ENCODE data around the gene APOBEC3B.

Gene APOBEC3B

DNA sequence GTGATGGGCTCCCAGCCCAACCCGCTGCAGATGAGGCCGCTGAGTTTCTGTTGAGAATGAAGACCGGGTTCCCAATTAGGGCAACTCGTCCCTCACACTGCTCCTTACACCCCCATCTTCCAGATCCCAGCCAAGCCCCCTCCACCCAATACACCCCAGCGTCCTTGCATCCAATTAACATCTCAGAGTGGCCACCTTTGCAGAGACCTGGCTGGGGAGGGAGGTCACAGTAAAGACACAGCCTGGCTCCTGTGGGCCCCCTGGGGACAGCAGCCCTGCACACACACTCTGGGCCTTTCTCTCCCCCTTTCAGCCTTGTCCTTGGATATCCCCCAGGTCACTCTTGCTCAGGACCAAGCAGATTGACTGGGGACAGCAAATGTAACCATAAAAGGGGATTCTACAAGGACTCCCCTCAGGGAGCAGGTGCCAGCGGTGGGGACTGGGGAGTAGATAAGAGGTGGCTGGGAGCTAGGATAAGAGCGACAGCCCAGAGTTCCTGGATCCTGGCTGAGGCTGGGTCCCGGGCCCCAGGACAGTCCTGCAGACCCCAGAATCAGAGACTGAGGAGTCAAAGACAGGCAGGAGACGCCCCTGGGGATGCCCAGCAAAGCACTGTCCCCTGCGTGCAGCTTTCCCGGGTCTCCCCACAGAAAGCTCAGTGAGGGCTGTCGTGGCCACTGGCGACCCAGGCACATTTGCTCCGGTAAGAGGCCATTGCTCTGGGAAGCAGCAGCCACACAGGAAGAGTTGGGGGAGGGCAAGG lies 16.4 kb upstream of the APOBEC3B start:
- Histone ChIP-seq H3K4me1 (ENCODE audit: control insufficient read depth in 2 of 2, insufficient read depth in 2 of 2, low read length in 2 of 2) (peaks cover 0 to 23% of the 10 kb centered on the region in 2 donors), H3K4me3 (ENCODE audit: low read length in 2 of 2) (no peak overlapping the region), H3K9ac (ENCODE audit: low read depth in 1 of 2, low read length in 2 of 2) (no peak overlapping the region), H3K9me3 (ENCODE audit: control insufficient read depth in 2 of 2, low read length in 2 of 2) (no peaks in the 10 kb centered on the region), H3K27me3 (ENCODE audit: control insufficient read depth in 2 of 2, insufficient read depth in 2 of 2, low read length in 2 of 2) (no peaks in the 10 kb centered on the region), H3K36me3 (ENCODE audit: control insufficient read depth in 2 of 2, insufficient read depth in 2 of 2, low read length in 2 of 2) (no peaks in the 10 kb centered on the region), H3K27ac (ENCODE audit: low read depth in 2 of 2, low read length in 2 of 2) (no peak overlapping the region)

DNA sequence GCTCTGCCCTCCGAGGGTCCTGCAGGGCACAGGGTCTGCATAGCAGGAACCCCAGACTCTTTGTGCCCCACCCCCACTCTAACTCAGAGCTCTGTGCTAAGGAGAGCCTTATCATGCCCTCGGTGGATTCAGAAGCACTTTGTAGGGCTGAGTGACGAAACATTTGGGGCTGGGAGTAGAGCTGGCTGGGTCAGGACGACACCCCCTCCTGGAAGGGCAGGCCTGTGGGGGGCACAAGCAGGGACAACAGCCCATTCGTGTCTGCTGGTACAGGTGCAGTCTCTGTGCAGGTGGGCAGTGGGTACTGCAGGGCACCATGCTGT lies 15.8 kb upstream of the APOBEC3B start:
- peaks cover 0 to 23% of the 10 kb centered on the region in 2 donors for H3K4me1 ChIP-seq (ENCODE audit: control insufficient read depth in 2 of 2, insufficient read depth in 2 of 2, low read length in 2 of 2)
- H3K27me3 ChIP-seq (ENCODE audit: control insufficient read depth in 2 of 2, insufficient read depth in 2 of 2, low read length in 2 of 2), result no peaks in the 10 kb centered on the region
- H3K4me3 ChIP-seq (ENCODE audit: low read length in 2 of 2), result no peak overlapping the region
- H3K9ac ChIP-seq (ENCODE audit: low read depth in 1 of 2, low read length in 2 of 2), result no peak overlapping the region
- H3K9me3 ChIP-seq (ENCODE audit: control insufficient read depth in 2 of 2, low read length in 2 of 2), result no peaks in the 10 kb centered on the region
- H3K36me3 ChIP-seq (ENCODE audit: control insufficient read depth in 2 of 2, insufficient read depth in 2 of 2, low read length in 2 of 2), result no peaks in the 10 kb centered on the region
- H3K27ac ChIP-seq (ENCODE audit: low read depth in 2 of 2, low read length in 2 of 2), result no peak overlapping the region

DNA sequence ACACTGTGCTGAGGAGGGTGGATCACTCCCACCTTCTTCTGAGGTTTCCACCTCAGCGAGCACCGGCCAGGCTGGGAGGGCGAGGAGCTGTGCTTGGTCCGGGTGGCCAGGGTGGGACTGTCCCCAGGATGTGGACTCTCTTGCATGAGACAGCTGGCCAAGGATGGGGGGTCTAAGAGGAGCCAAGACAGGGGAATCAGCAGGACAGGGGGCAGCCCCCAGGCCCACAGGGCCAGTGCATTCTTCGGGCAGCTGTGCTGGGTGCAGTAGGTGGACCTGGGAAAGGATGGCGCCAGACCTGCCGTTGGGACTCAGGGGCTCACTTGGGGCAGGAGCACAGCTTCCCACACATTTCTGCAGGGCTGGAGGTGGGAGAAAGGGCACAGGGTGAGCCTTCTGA lies 15.2 kb upstream of the APOBEC3B start:
- Histone ChIP-seq H3K27me3 (ENCODE audit: control insufficient read depth in 2 of 2, insufficient read depth in 2 of 2, low read length in 2 of 2) (no peaks in the 10 kb centered on the region), H3K4me3 (ENCODE audit: low read length in 2 of 2) (no peak overlapping the region), H3K36me3 (ENCODE audit: control insufficient read depth in 2 of 2, insufficient read depth in 2 of 2, low read length in 2 of 2) (no peaks in the 10 kb centered on the region), H3K4me1 (ENCODE audit: control insufficient read depth in 2 of 2, insufficient read depth in 2 of 2, low read length in 2 of 2) (peaks cover 0 to 23% of the 10 kb centered on the region in 2 donors), H3K9me3 (ENCODE audit: control insufficient read depth in 2 of 2, low read length in 2 of 2) (no peaks in the 10 kb centered on the region), H3K9ac (ENCODE audit: low read depth in 1 of 2, low read length in 2 of 2) (no peak overlapping the region), H3K27ac (ENCODE audit: low read depth in 2 of 2, low read length in 2 of 2) (no peak overlapping the region)

DNA sequence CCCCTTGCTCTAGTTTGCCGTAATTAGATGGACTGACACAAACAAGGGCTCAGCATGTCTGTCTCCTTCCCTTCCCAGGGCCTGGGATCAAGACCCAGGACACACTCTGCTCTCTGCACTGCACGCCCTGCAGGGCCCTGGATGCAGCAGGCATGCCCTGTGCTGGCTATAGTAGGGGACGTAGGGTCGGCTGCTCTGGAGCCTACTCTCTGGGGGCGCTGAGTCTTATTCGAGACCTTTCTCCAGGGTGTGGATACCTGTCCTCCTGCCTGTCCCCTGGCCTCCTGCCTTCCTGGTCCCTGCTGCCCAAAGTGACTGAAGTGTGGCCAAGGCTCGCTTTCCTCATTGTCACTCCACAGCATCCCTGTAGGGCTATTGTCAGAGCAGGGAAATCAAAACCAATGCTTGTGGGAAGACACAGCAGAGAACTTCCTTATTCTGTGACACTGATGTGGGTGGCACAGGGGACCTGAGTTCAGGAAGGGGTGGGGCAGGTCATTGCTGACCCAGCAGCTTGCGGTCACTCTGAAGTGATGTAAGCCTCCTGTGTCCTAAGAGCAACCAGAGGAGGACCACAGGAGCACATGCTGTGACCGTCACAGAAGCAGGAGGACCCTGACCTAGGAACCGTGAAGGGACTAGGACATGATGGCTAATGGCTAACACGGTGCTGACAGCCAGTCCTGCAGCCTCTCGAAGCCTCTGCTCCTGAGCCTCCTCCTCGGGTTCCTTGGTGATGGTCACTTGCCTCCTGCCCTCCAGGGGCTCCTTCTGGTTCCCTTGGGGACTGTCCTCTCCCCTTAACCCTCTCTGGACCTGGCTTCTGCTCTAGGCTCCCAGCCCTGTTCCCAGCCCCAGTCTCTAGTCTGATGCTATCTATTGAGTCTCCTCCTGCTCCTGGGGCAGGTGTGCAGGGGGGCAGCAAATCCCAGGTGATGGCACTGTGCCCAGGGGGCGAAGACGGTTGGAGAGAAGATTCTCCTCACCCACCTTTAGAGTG lies 14.4 kb upstream of the APOBEC3B start:
- no peaks in the 10 kb centered on the region for H3K36me3 ChIP-seq (ENCODE audit: control insufficient read depth in 2 of 2, insufficient read depth in 2 of 2, low read length in 2 of 2)
- H3K27me3 ChIP-seq (ENCODE audit: control insufficient read depth in 2 of 2, insufficient read depth in 2 of 2, low read length in 2 of 2), result no peaks in the 10 kb centered on the region
- no peak overlapping the region for H3K4me3 ChIP-seq (ENCODE audit: low read length in 2 of 2)
- peaks cover 0 to 23% of the 10 kb centered on the region in 2 donors for H3K4me1 ChIP-seq (ENCODE audit: control insufficient read depth in 2 of 2, insufficient read depth in 2 of 2, low read length in 2 of 2)
- no peaks in the 10 kb centered on the region for H3K9me3 ChIP-seq (ENCODE audit: control insufficient read depth in 2 of 2, low read length in 2 of 2)
- no peak overlapping the region for H3K27ac ChIP-seq (ENCODE audit: low read depth in 2 of 2, low read length in 2 of 2)
- no peak overlapping the region for H3K9ac ChIP-seq (ENCODE audit: low read depth in 1 of 2, low read length in 2 of 2)

DNA sequence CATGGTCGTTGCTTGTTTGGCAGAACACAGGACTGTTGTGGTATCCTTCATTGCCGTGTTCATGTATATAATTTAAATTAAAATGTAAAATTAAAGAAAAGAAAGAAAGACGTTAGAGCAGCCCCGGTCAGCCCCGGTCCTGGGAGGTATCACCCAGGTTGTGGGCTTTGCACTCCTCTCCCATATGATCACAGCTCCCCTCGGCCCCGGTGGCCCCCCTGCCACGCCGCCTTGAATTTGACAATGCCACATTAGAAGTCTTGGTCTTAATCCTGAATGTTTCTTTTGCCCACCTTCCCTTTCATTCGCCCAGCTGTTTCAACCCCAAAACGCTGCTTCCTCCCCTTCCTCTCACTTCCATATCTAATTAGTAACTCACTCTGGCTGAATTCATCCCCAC lies 13.3 kb upstream of the APOBEC3B start:
- Histone ChIP-seq H3K9ac (ENCODE audit: low read depth in 1 of 2, low read length in 2 of 2) (no peak overlapping the region), H3K9me3 (ENCODE audit: control insufficient read depth in 2 of 2, low read length in 2 of 2) (no peaks in the 10 kb centered on the region), H3K4me1 (ENCODE audit: control insufficient read depth in 2 of 2, insufficient read depth in 2 of 2, low read length in 2 of 2) (peaks cover 0 to 19% of the 10 kb centered on the region in 2 donors), H3K36me3 (ENCODE audit: control insufficient read depth in 2 of 2, insufficient read depth in 2 of 2, low read length in 2 of 2) (no peaks in the 10 kb centered on the region), H3K4me3 (ENCODE audit: low read length in 2 of 2) (no peak overlapping the region), H3K27ac (ENCODE audit: low read depth in 2 of 2, low read length in 2 of 2) (no peak overlapping the region), H3K27me3 (ENCODE audit: control insufficient read depth in 2 of 2, insufficient read depth in 2 of 2, low read length in 2 of 2) (no peaks in the 10 kb centered on the region)

DNA sequence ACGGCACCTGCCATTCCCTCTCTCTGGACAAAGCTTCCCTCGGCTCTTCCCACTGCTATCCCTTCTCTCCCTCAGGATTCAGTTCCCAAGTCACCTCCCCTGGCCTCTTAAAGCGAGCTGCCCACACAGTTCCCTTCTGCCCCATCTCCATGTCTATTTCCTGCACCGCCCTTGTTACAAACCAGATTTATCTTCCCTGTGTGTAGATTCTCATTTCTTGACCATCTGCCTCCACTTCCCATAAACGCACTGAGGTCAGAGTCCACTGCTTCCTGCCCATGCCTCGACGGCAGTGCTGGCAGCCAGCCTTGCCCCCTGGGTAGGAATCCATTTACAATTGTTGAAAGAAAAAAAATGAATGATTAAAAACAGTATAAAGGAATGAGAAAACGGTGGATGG lies 11.6 kb upstream of the APOBEC3B start:
- Histone ChIP-seq H3K36me3 (ENCODE audit: control insufficient read depth in 2 of 2, insufficient read depth in 2 of 2, low read length in 2 of 2) (no peaks in the 10 kb centered on the region), H3K27me3 (ENCODE audit: control insufficient read depth in 2 of 2, insufficient read depth in 2 of 2, low read length in 2 of 2) (no peaks in the 10 kb centered on the region)

DNA sequence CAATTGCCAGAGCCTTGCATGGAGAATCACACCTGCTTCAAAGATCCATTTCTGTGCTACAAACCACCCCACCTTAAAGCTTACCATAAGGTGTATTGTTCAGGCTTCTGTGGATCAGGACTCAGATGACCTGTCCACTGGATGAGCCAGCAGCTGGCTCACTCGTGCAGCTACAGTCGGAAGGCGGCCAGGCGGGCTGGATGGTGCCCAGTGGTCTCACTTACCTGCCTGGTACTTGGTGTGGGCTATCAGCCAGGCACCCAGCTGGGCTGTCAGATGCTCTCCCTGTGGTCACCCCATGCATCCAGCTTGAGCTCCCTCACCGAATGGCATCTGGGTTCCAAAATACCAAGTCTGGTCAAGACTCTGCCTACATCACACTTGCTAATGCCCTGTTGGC lies 10.9 kb upstream of the APOBEC3B start:
- no peaks in the 10 kb centered on the region for H3K36me3 ChIP-seq (ENCODE audit: control insufficient read depth in 2 of 2, insufficient read depth in 2 of 2, low read length in 2 of 2)
- peaks cover 0 to 4% of the 10 kb centered on the region in 2 donors for H3K4me1 ChIP-seq (ENCODE audit: control insufficient read depth in 2 of 2, insufficient read depth in 2 of 2, low read length in 2 of 2)
- no peak overlapping the region for H3K9ac ChIP-seq (ENCODE audit: low read depth in 1 of 2, low read length in 2 of 2)
- no peak overlapping the region for H3K27ac ChIP-seq (ENCODE audit: low read depth in 2 of 2, low read length in 2 of 2)
- H3K9me3 ChIP-seq (ENCODE audit: control insufficient read depth in 2 of 2, low read length in 2 of 2), result no peaks in the 10 kb centered on the region
- no peaks in the 10 kb centered on the region for H3K27me3 ChIP-seq (ENCODE audit: control insufficient read depth in 2 of 2, insufficient read depth in 2 of 2, low read length in 2 of 2)
- no peak overlapping the region for H3K4me3 ChIP-seq (ENCODE audit: low read length in 2 of 2)

More for the DNA sequence above, 11.6 kb upstream of the APOBEC3B start:
- H3K4me3 ChIP-seq (ENCODE audit: low read length in 2 of 2), result no peak overlapping the region
- H3K9ac ChIP-seq (ENCODE audit: low read depth in 1 of 2, low read length in 2 of 2), result no peak overlapping the region
- H3K9me3 ChIP-seq (ENCODE audit: control insufficient read depth in 2 of 2, low read length in 2 of 2), result no peaks in the 10 kb centered on the region
- peaks cover 0 to 4% of the 10 kb centered on the region in 2 donors for H3K4me1 ChIP-seq (ENCODE audit: control insufficient read depth in 2 of 2, insufficient read depth in 2 of 2, low read length in 2 of 2)
- no peak overlapping the region for H3K27ac ChIP-seq (ENCODE audit: low read depth in 2 of 2, low read length in 2 of 2)

DNA sequence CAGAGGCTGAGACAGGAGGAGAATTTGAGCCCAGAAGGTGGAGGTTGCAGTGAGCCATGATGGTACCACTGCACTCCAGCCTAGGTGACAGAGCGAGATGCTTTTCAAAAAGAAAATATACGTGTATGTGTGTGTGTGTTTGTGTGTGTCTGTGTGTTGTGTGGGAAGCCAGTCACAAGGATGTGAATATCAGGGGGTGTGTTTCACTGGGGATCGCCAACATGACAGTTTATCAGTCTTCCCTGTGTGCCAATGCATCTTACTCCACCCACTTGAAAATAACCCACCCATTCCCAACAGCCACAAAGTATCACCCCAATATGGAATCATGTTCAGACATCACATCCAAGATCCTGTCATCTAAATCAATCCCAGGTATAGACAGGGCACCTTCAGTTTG lies 10.4 kb upstream of the APOBEC3B start:
- no peak overlapping the region for H3K27ac ChIP-seq (ENCODE audit: low read depth in 2 of 2, low read length in 2 of 2)
- H3K9me3 ChIP-seq (ENCODE audit: control insufficient read depth in 2 of 2, low read length in 2 of 2), result no peaks in the 10 kb centered on the region
- H3K9ac ChIP-seq (ENCODE audit: low read depth in 1 of 2, low read length in 2 of 2), result no peak overlapping the region
- H3K27me3 ChIP-seq (ENCODE audit: control insufficient read depth in 2 of 2, insufficient read depth in 2 of 2, low read length in 2 of 2), result no peaks in the 10 kb centered on the region
- H3K4me1 ChIP-seq (ENCODE audit: control insufficient read depth in 2 of 2, insufficient read depth in 2 of 2, low read length in 2 of 2), result peaks cover 0 to 4% of the 10 kb centered on the region in 2 donors
- no peaks in the 10 kb centered on the region for H3K36me3 ChIP-seq (ENCODE audit: control insufficient read depth in 2 of 2, insufficient read depth in 2 of 2, low read length in 2 of 2)
- H3K4me3 ChIP-seq (ENCODE audit: low read length in 2 of 2), result no peak overlapping the region

DNA sequence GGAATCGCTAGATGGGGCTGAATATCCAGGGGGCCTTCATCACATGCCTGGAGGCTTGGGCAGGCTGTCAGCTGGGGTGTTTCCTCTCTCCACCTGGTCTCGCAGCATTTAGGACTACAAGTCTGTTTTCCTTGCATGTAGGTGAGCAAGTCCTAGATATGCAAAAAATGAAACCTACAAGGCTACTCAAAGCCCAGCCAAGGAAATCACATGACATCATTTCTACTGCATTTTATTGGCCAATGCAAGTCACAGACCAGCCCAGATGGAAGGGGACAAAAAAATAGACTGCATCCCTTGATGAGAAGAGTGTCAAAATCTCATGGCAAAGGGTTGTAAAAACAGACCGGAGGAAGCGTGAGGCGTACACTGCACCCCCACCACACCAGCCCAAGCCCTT lies 9.6 kb upstream of the APOBEC3B start:
- Histone ChIP-seq H3K4me1 (ENCODE audit: control insufficient read depth in 2 of 2, insufficient read depth in 2 of 2, low read length in 2 of 2) (peaks cover 0 to 4% of the 10 kb centered on the region in 2 donors), H3K4me3 (ENCODE audit: low read length in 2 of 2) (no peak overlapping the region), H3K27me3 (ENCODE audit: control insufficient read depth in 2 of 2, insufficient read depth in 2 of 2, low read length in 2 of 2) (no peaks in the 10 kb centered on the region), H3K9ac (ENCODE audit: low read depth in 1 of 2, low read length in 2 of 2) (no peak overlapping the region), H3K9me3 (ENCODE audit: control insufficient read depth in 2 of 2, low read length in 2 of 2) (no peaks in the 10 kb centered on the region), H3K36me3 (ENCODE audit: control insufficient read depth in 2 of 2, insufficient read depth in 2 of 2, low read length in 2 of 2) (no peaks in the 10 kb centered on the region), H3K27ac (ENCODE audit: low read depth in 2 of 2, low read length in 2 of 2) (no peak overlapping the region)

Measured in mucosa of rectum (tissue), 2 donors.